ENCODE measurements around the gene RCAN2.

DNA sequence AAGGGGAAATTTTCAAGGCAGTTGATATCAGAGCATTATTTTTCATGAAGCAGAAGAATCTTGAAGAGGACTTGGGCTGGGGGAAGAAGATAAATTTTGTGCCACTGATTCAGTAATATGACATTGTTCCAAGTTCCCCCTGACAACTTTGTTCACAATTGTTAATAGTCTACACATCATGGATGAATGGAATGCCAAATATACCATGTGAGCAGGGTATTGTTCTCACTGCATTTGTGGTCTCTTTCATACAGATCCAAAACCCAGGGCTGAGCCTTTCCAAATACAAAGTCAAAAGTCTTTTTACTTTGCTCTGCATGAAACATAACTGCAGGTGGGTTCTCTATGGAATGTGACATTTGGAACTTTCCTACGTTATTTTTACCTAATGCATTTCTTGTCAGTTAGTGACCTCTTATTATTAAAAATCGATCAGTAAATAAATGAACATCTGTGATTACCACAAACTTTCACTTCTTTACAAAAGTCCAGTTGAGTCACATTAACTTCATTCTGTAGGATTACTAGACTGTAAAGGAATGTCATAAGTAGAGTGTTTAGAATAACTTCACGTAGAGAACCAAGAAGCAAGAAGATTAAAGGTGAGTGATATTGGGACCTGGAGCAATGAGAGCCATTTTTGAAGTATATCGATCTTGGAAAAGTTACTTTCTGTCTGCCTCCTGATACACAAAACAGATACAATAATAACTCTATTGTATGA, 100.9 kb downstream of the RCAN2 start:
- TF ChIP-seq, protein P1, sequence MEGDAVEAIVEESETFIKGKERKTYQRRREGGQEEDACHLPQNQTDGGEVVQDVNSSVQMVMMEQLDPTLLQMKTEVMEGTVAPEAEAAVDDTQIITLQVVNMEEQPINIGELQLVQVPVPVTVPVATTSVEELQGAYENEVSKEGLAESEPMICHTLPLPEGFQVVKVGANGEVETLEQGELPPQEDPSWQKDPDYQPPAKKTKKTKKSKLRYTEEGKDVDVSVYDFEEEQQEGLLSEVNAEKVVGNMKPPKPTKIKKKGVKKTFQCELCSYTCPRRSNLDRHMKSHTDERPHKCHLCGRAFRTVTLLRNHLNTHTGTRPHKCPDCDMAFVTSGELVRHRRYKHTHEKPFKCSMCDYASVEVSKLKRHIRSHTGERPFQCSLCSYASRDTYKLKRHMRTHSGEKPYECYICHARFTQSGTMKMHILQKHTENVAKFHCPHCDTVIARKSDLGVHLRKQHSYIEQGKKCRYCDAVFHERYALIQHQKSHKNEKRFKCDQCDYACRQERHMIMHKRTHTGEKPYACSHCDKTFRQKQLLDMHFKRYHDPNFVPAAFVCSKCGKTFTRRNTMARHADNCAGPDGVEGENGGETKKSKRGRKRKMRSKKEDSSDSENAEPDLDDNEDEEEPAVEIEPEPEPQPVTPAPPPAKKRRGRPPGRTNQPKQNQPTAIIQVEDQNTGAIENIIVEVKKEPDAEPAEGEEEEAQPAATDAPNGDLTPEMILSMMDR (IDR thresholded peaks at IDR 0.05; ENCODE audit: extremely low read depth in 1 of 2, insufficient read depth in 1 of 2, low read depth in 1 of 2, low read length in 2 of 2): no peak
- TF ChIP-seq POLR2A (IDR thresholded peaks at IDR 0.05; ENCODE audit: low read depth, low read length): no peak
- TF ChIP-seq MYC (IDR thresholded peaks at IDR 0.05; ENCODE audit: low read depth, low read length): no peak
